ENCODE results near the gene CAVIN2.

- TF ChIP-seq CTCF (IDR thresholded peaks at IDR 0.05) (no peak), POLR2AphosphoS5 (IDR thresholded peaks at IDR 0.05) (no peak), EP300 (IDR thresholded peaks at IDR 0.05) (no peak)
Observed at GRCh38 chr2:191848771-191849767, 2.2 kb upstream of the CAVIN2 start.

Measured in upper lobe of left lung (tissue), 4 donors.